ENCODE data around the gene TMEM80.

DNA sequence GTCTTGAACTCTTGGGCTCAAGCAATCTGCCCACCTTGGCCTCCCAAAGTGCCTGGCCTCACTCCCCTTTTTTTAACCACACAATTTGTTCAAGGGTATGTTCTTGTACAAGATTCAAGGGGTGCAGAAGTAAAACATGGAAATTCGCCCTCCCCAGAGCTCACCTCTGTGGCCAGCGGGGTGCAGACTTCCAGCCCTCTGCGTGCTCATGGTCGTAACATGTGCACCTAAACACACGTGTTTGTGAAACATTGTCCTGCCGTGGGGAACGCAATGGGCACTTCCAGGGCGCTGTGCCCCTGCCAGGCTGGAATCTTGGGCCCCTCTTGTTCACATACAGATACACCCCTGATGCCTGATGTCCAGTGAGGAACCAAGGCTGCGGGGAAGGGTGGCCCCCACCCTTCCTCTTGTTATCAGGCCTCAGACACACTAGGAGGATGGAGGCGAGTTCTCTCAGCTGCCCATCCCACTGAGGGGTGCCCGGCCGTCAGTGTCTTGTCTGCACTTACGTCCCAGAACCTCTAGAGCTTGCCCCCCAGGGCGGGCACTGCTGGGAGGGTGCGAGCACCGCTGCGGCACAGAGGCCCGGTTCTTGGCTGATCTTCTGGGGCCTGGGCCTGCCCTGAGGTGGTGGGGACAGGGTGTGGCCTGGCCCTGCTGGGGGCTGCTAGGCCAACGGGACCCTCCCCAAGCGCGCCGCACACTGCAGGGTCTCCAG is 6.3 kb downstream of the TMEM80 start:
- TF ChIP-seq SUZ12 (IDR thresholded peaks at IDR 0.05) (no peak), BHLHE40 (IDR thresholded peaks at IDR 0.05; ENCODE audit: borderline replicate concordance) (no peak), FOXK2 (IDR thresholded peaks at IDR 0.05) (no peak), FOXM1 (IDR thresholded peaks at IDR 0.05; ENCODE audit: borderline replicate concordance) (no peak), SP1 (IDR thresholded peaks at IDR 0.05) (no peak), ELF4 (IDR thresholded peaks at IDR 0.05) (no peak), L3MBTL2 (conservative IDR thresholded peaks at IDR 0.05) (no peak), NFRKB (IDR thresholded peaks at IDR 0.05) (no peak)
